Measurements from ENCODE around the gene SBK2.

SBK2 gene

GRCh38 chr19:55486971-55487923 lies 49.7 kb downstream of the SBK2 start:
- DNase-seq (ENCODE audit: low spot score) (no peak), FAIRE-seq (peak; percentile 35)

- DNase-seq (ENCODE audit: low spot score) (no peak), FAIRE-seq (no peak)
These were observed 50.6 kb downstream of the SBK2 start for GRCh38 chr19:55486043-55486970.

GRCh38 chr19:55485439-55486011 lies 51.4 kb downstream of the SBK2 start:
- DNase-seq (ENCODE audit: low spot score) (no peak), FAIRE-seq (no peak)

- peak; percentile 89 for FAIRE-seq
These were observed 52.1 kb downstream of the SBK2 start, which contains the start of gene NAT14 for GRCh38 chr19:55484593-55485438. Gene NAT14, plus strand, starts transcription at chr19:55485188. Its CDS starts 521 bp downstream, at chr19:55485709.

GRCh38 chr19:55483706-55484592 lies 53.0 kb downstream of the SBK2 start:
- FAIRE-seq (no peak), DNase-seq (ENCODE audit: low spot score) (no peak)

More at GRCh38 chr19:55484593-55485438, 52.1 kb downstream of the SBK2 start, which contains the start of gene NAT14:
- peak; percentile 88 for DNase-seq (ENCODE audit: low spot score)

GRCh38 chr19:55482967-55483705 lies 53.8 kb downstream of the SBK2 start:
- FAIRE-seq (no peak), DNase-seq (ENCODE audit: low spot score) (no peak)

GRCh38 chr19:55482156-55482961 lies 54.6 kb downstream of the SBK2 start:
- DNase-seq (ENCODE audit: low spot score): no peak
- no peak for FAIRE-seq

GRCh38 chr19:55481794-55482155 lies 55.2 kb downstream of the SBK2 start:
- FAIRE-seq (no peak), DNase-seq (ENCODE audit: low spot score) (no peak)

- DNase-seq (ENCODE audit: low spot score): no peak
- no peak for FAIRE-seq
These were observed 55.7 kb downstream of the SBK2 start for GRCh38 chr19:55481148-55481793.

GRCh38 chr19:55479451-55480230 lies 57.3 kb downstream of the SBK2 start:
- FAIRE-seq: no peak

GRCh38 chr19:55479045-55479444 lies 57.9 kb downstream of the SBK2 start:
- DNase-seq (ENCODE audit: low spot score) (no peak), FAIRE-seq (no peak)

More at GRCh38 chr19:55479451-55480230, 57.3 kb downstream of the SBK2 start:
- DNase-seq (ENCODE audit: low spot score): no peak

All from urothelium cell line (cell line).